Testis (tissue), 2 donors: ENCODE data around the gene RNASEH1.

ENCODE experiments used
- CTCF ChIP-seq, 3 experiments: fragments of 450-650 bp in 2 of 3; fragments of 200-600 bp in 1 of 3; sonication (generic) in 1 of 3; IDR thresholded peaks; one replicate each; pipeline ENCODE4 v1.5.1; 2016 to 2019; ENCODE audit warnings: antibody characterized with exemption in 3 of 3, mild to moderate bottlenecking in 2 of 3, moderate library complexity in 1 of 3
- POLR2A ChIP-seq: fragments of 450-650 bp; IDR thresholded peaks from one replicate; pipeline ENCODE4 v1.6.1; 2017; ENCODE audit warnings: antibody characterized with exemption, mild to moderate bottlenecking, moderate library complexity

DNA sequence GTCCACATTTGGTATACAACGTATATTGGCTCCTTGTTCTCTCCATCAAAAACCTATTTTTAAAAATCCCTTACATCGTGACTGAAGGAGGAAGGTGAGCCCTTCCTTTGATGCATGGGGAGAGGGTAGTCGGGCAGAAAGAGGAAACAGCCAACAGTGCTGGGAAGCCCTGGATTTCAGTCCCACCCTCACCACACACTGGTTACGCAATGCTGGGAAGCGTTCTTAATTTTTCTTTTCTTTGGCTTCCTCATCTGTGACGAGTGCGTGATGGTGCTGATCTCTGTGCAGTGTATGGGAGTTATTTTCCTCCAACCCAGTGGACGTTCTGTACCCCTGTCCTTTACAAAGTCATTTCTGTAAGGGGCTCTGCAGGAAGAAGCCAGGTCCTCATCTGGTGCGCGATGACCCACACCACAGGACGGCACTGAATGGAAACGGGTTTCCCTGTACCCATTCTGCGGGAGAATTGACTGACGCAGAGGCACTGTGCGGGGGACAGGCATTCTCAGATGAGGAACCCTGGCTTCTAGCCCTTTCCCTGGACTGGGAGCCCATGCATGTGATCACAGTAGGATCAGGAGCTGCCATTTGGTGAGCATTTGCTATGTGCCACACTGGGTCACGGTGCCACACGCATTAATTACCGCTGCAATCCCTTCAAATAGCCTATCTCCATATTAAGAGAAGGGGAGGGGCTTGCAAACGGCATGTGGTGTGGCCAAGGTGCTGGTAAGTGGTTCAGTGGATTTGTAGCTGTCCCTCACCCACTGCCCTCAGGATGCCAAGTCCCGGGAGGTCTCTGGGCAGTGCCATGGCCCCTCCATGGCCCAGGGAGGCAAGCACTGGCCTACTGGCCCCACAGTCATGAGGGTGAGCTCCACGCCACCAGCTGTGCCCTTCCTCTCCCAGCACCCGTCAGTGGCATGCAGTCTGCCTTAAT lies 41.0 kb upstream of the RNASEH1 start:
- TF ChIP-seq POLR2A = no peak
- TF ChIP-seq CTCF (IDR thresholded peaks at IDR 0.05) = no peak
